ENCODE data around the gene SPOCK2. TPM values are rescaled to one million over a fixed set of nuclear protein-coding genes. Genes with fewer than 3 reads are reported as not detected.
A peak's percentile ranks its signal among the peaks of the same experiment; 100 is the strongest.

SPOCK2 gene
- total and polyA plus RNA-seq, 4 donors = 24.1 to 103 (median 60.1) TPM

DNA sequence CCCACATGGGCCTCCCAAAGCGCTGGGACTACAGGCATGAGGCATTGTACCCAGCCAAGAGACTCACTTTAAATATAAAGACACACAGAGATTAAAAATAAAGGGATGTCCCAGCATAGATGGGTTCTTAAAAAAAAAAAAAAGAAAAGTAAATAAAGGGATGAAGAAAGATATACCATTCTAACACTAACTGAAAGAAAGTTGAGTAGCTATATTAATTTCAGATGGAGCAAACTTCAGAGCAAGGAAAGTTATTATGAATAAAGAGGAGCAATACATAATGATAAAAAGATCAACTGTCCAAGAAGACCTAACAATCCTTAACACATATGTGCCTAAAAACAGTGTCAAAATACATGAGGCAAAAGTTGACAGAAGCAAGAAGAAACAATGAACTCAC lies 33.0 kb upstream of the SPOCK2 start:
- Histone ChIP-seq H3K36me3 (ENCODE audit: control insufficient read depth in 4 of 4, insufficient read depth in 4 of 4, low read length in 4 of 4) (peaks cover 0 to 4% (median 3%) of the 10 kb centered on the region in 4 donors), H3K9ac (ENCODE audit: insufficient read depth in 1 of 2, low read length in 2 of 2) (no peak overlapping the region), H3K27ac (ENCODE audit: low read depth in 1 of 2, low read length in 1 of 2) (no peak overlapping the region), H3K27me3 (ENCODE audit: control insufficient read depth in 3 of 3, insufficient read depth in 3 of 3, low read length in 2 of 3) (no peaks in the 10 kb centered on the region), H3K9me3 (ENCODE audit: control insufficient read depth in 4 of 4, insufficient read depth in 3 of 4, low read length in 3 of 4) (peaks cover 0 to 3% (median 0%) of the 10 kb centered on the region in 4 donors), H3K4me1 (ENCODE audit: control insufficient read depth in 5 of 5, insufficient read depth in 5 of 5, low read length in 5 of 5) (peaks cover 0 to 31% (median 3%) of the 10 kb centered on the region in 5 donors), H3K4me3 (no peak overlapping the region)
- DNase-seq (no peak), ATAC-seq (ENCODE audit: insufficient read depth, low FRiP score) (no peak)
- TF ChIP-seq, protein P1, sequence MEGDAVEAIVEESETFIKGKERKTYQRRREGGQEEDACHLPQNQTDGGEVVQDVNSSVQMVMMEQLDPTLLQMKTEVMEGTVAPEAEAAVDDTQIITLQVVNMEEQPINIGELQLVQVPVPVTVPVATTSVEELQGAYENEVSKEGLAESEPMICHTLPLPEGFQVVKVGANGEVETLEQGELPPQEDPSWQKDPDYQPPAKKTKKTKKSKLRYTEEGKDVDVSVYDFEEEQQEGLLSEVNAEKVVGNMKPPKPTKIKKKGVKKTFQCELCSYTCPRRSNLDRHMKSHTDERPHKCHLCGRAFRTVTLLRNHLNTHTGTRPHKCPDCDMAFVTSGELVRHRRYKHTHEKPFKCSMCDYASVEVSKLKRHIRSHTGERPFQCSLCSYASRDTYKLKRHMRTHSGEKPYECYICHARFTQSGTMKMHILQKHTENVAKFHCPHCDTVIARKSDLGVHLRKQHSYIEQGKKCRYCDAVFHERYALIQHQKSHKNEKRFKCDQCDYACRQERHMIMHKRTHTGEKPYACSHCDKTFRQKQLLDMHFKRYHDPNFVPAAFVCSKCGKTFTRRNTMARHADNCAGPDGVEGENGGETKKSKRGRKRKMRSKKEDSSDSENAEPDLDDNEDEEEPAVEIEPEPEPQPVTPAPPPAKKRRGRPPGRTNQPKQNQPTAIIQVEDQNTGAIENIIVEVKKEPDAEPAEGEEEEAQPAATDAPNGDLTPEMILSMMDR (IDR thresholded peaks at IDR 0.05; ENCODE audit: control extremely low read depth, extremely low read depth) = no peak
- WGBS, 2 donors = 99 to 100% methylated on average over 1 of the region's 1 CpG

DNA sequence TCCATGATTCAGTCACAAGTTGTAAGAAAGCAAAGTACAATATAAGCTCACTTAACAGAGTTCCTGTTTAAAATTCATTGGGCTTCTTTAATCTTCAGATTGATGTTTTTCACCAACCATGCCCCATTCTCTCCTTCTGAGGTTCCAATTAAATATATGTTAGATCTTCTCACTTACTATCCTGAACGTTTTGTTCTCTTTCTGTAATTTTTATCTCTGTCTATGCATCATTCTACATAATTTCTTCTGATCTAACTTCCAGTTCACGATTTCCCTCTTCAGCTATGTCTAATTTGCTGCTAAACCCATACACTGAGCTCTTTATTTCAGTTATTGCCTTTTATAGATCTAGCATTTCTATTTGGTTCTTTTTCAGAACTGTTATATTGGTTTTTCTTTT lies 28.0 kb upstream of the SPOCK2 start:
- TF ChIP-seq, protein P1 (IDR thresholded peaks at IDR 0.05; ENCODE audit: control extremely low read depth, extremely low read depth) = no peak
- 97 to 99% methylated on average over 2 of the region's 2 CpGs for WGBS, 2 donors
- DNase-seq (no peak), ATAC-seq (ENCODE audit: insufficient read depth, low FRiP score) (no peak)
- Histone ChIP-seq H3K9ac (ENCODE audit: insufficient read depth in 1 of 2, low read length in 2 of 2) (no peak overlapping the region), H3K4me3 (no peak overlapping the region), H3K27me3 (ENCODE audit: control insufficient read depth in 3 of 3, insufficient read depth in 3 of 3, low read length in 2 of 3) (no peaks in the 10 kb centered on the region), H3K27ac (ENCODE audit: low read depth in 1 of 2, low read length in 1 of 2) (no peak overlapping the region), H3K36me3 (ENCODE audit: control insufficient read depth in 4 of 4, insufficient read depth in 4 of 4, low read length in 4 of 4) (peaks cover 0 to 4% (median under 1%) of the 10 kb centered on the region in 4 donors), H3K4me1 (ENCODE audit: control insufficient read depth in 5 of 5, insufficient read depth in 5 of 5, low read length in 5 of 5) (peaks cover 0 to 11% (median 5%) of the 10 kb centered on the region in 5 donors), H3K9me3 (ENCODE audit: control insufficient read depth in 4 of 4, insufficient read depth in 3 of 4, low read length in 3 of 4) (peaks cover 0 to 3% (median 0%) of the 10 kb centered on the region in 4 donors)

DNA sequence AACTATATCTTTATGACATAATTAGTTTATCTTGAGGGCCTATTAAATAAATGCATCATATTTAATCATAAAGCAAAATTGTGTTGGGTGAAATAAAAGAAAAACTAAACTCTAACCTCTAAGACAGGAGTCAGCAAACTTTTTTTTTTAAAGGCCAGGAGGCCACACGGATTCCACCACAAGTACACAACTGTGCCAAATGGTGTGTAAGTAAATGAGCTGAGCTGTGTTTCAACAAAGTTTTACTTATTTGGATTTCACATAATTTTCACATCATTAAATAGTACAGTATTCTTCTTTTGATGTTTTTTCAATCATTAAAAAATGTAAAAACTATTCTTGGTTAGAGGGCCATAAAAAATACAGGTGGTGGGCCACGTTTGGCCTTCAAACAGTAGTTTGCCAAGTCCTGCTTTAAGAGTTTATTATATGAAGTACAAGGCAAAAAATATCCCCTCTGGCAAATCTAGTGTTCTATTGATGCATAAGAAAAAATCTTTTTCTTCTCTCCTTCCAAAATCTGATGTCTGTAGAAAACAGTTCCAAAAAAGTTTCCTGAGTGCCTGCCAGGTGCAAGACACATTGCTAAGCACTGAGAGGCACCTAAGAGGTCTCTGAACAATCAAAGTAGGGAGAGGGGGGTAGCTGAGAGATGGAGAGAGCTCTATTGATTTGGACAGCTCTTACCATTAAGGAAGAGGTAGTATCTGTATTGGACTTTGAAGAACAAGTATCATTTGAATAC lies 26.5 kb upstream of the SPOCK2 start:
- Histone ChIP-seq H3K9me3 (ENCODE audit: control insufficient read depth in 4 of 4, insufficient read depth in 3 of 4, low read length in 3 of 4) (peaks cover 0 to 3% (median 0%) of the 10 kb centered on the region in 4 donors), H3K9ac (ENCODE audit: insufficient read depth in 1 of 2, low read length in 2 of 2) (no peak overlapping the region), H3K4me3 (no peak overlapping the region), H3K36me3 (ENCODE audit: control insufficient read depth in 4 of 4, insufficient read depth in 4 of 4, low read length in 4 of 4) (peaks cover 0 to 4% (median under 1%) of the 10 kb centered on the region in 4 donors), H3K27ac (ENCODE audit: low read depth in 1 of 2, low read length in 1 of 2) (peak overlapping the region in 1 of 2 donors; percentile 16), H3K4me1 (ENCODE audit: control insufficient read depth in 5 of 5, insufficient read depth in 5 of 5, low read length in 5 of 5) (peaks cover 0 to 11% (median 5%) of the 10 kb centered on the region in 5 donors), H3K27me3 (ENCODE audit: control insufficient read depth in 3 of 3, insufficient read depth in 3 of 3, low read length in 2 of 3) (no peaks in the 10 kb centered on the region)
- 80 to 82% methylated on average over 2 of the region's 2 CpGs for WGBS, 2 donors
- ATAC-seq (ENCODE audit: insufficient read depth, low FRiP score) (no peak), DNase-seq (peak in 2 of 3 donors; percentile 66 to 67)
- TF ChIP-seq, protein P1 (IDR thresholded peaks at IDR 0.05; ENCODE audit: control extremely low read depth, extremely low read depth) = no peak
